GM10847 (cell line): ENCODE measurements around the gene LEMD2.

Source experiments
- POLR2A ChIP-seq: IDR thresholded peaks from 2 replicates; pipeline ENCODE4 v1.6.1; 2011; ENCODE audit not compliant: insufficient read length; ENCODE audit errors: extremely low read depth

LEMD2 gene

DNA sequence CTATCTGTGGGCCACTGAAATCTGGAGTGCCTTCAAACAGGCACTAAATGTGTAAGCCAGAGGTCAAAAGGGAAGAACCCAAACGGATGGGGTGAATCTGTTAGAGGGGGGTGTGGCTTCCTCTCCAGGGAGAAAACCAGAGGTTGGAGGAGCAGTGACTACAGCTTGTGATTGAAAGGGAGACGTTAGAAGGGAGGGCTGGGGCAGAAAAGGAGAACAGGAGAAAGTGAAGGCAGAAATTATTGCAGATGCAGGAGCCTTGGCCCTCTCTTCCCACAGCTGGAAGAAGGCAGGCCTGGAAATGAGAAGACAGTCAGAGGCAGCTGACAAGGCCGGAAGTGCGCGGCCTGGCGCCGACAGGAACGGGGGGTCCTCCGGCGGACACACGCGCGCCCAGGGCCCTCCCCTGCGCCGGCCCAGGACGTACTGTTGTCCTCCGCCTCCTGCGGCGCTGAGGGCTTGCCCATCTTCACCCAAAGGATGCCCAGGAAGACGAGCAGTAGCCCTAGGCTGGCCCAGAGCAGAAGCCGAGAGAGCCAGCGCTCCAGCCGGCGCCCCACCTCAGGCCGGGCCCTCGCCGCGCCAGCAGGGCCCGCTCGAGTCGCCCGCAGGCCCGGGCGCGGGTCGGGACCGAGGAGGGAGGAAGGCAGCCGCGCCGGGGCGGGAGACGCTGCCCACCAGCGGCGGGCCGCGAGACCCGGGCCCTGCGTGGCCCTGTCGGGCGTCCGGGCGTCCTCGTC is 806 bp downstream of the LEMD2 start:
- TF ChIP-seq POLR2A = no peak

DNA sequence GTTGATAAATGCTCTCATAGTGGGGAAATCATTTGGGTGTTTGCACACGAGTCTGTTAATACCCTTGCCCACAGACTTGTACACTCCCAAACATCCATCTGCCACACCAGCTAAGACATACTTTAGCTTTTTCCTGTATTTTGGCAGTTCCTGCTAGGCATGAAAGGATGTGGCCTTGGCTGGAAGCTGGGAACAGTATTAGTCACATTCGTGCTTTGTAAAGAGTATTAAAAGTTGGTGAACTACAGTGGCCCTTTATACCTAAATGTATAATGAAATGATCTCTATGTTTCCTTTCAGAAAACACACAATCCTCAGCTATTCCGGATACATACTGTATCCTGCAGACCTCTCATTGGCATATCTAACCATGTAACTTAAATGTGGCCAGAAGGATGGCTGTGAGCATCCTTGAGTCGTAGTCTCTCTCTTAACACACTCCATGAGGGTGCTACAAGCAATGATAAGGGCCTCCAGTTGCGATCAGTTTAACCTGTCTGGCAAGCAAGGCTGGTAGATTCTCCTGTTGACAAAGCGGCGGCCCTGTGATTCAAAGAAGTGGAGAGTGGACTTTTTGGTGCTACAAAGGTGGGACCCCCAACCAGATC is 1.5 kb downstream of the LEMD2 start:
- TF ChIP-seq POLR2A = no peak

- no peak for TF ChIP-seq POLR2A
Observed at GRCh38 chr6:33786736-33787135, 2.2 kb downstream of the LEMD2 start.

- TF ChIP-seq POLR2A = no peak
Observed at GRCh38 chr6:33785778-33786177, 3.2 kb downstream of the LEMD2 start.

- TF ChIP-seq POLR2A = no peak
Observed at GRCh38 chr6:33784787-33785186, 4.1 kb downstream of the LEMD2 start.

DNA sequence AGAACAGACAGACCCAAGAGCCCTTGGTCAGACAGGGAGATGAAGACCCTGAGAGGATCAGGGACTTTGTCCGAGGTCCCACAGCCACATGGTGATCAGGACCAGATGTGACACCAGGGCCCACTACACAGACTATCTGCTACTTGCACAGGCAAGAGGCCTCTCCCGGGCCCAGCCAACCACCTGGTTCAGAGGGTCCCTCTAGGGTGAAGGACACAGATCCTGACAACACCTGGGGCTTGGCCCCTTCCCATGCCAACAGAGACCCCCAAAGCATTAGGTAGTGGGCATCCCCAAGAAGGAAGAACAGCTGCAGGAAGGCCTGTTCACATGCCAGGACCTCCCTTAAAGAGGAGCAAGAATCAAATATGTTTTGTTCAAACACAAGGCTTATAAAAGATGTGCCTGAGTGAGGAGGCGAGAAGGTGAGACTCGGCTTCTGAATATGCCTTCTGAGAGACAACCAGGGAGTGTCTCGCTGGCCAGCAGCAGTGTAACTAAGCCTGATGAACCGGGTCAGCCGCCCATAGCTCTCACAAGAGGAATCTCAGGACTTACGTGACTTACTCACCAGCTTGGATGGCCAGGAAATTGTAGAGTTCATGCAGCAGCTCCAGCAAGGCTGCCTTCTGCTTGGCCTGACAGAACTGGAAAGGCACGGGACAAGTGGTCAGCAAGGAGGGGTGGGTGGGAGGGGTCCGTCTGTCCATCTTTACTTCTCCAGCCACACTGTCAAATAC is 5.0 kb downstream of the LEMD2 start:
- no peak for TF ChIP-seq POLR2A

GRCh38 chr6:33782561-33782960 is 6.4 kb downstream of the LEMD2 start:
- TF ChIP-seq POLR2A = no peak

DNA sequence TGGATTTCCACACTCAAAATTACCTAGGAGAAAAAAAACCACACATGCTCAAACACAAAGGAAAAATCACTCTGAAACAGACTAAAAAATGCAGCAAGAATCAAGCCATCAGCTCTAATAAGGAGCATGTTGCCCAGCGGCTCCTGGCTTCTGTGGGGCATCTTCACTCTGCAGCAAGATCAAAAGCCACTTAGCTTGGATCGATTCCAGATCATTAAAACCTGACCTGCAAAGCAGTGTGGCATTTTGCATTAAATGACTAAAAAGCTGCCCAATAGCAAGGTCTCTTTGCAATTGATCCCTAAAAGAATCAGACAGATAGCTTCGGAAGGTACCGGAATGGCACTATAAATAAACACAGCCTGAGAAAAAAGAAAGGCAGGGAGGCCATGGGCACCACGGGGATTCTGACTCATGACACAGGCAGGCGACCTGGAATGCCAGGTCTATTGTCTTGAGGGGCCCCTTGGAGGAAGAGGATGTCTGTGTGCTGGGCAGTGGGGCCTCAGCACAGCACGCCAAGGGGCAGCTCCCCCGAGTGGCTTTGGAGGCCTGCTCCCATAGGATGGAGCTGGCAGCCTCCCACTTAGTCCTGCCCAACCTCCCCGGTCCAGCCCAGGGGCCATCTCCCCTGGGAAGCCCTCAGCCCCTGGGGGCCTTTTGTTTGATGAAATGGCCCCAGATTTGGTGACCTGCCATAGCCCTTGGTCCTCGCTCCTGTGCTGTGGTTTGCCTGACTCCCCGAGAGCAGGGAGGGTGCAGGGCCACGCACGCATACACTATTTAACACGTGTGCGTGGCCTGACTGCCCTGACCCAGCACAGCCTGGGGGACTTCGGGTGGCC is 7.6 kb downstream of the LEMD2 start:
- TF ChIP-seq POLR2A = no peak

DNA sequence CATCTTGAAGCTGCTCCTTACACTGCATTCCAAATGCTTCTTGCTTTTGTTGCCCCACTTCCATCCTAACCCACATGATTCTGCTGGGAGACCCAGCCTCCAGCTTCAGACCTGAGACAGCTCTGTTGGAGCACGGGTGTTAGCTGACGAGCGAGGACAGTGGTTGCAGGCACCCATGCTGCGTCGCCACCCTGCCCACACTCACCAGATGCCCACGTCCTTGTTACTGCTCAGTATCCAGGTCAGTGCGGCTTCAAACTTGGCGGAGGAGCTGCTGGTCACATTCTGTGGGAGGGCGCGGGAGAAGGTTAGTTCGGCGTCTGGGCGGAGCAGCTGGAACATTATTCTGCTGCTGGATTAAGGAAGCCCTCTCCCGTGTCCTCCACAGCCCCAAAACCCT is 9.0 kb downstream of the LEMD2 start:
- no peak for TF ChIP-seq POLR2A

GRCh38 chr6:33779290-33779689 is 9.6 kb downstream of the LEMD2 start:
- no peak for TF ChIP-seq POLR2A

- no peak for TF ChIP-seq POLR2A
Observed at GRCh38 chr6:33778444-33779121, 10.3 kb downstream of the LEMD2 start.

DNA sequence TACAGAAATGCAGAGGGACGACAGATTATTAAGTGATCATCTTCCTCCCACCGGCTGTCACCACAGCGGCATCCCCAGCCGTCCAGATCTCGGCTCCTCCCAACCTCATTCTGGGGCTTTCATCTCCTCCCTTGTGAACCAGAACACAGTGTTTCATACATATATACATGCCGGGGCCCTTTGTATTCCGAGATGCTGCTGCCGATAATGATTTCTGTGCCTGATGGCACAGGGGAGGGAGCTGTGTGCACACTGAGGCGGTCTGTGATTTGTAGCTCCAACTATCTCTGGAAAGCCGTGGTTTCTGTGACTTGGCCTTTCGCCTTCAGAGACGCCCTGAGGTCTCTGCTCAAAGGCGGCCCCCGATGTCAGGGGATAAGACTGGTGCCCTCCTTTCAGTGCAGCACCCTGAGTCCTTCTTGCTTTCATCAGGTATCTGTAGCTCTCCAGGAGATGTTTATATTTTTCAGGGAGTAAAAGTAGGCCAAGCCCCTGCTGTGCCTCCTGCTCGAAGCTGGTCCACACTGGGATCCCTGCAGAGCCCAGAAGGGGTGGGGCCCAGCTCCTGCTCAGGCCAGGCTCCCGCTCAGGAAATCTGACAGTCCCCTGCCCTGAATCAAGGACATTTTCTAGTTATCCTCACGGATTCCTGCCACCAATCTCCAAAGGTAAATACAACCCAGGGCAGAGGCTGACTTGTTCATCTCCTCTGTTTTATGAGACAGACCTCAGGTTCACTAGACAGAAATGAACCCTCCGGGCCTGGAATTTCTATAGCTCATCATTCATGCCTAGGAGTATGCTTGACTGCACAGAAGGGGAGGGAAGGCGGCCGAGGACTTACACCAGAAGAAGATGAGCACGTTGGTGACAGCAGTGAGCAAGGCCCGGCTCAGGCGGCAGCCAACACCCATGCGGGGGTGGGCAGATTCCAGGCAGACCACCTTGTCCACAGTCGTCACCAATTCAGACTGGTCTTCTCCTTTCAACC is 11.2 kb downstream of the LEMD2 start:
- TF ChIP-seq POLR2A = no peak

DNA sequence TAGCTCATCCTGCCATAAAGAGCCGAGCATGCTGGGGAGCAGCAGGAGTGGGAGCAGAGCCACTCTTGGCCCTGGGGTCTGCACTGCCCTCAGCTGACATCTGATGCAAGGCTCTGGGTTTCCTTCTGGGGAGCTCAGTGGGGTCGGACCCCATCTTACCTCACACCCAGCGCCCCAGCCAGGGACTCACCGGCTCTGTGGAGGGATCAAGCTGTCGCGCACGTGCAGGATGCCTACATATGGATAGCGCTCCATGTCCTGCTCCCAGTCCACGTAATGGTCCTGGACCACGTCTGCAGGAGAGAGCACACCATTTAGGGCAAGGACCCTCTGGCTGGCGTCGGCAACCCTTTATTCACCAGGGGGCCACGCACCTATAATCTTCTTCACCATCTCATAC is 12.2 kb downstream of the LEMD2 start:
- no peak for TF ChIP-seq POLR2A

DNA sequence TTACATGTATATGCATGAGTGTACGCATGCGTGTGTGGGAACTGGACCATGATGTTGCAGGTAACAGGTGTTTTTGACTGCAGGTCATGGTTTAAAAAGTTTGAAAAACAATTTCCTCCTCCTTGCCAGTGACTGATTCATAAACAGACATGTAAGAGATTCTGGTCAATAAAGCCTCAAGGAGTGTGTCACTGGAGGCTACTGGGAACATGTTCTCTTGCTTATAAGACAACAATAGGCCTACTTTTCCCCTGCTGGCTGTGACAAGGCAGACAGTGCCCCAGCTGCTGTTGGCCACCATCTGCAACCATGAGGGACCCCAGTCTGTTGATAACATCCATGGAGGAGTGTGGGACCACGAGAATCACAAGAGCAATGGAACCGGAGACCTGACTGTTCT is 12.7 kb downstream of the LEMD2 start:
- TF ChIP-seq POLR2A = no peak
